Measurements from ENCODE around the gene ZSWIM6.

Gene ZSWIM6

GRCh38 chr5:61472172-61472958 lies 140.3 kb downstream of the ZSWIM6 start:
- no peak for DNase-seq (ENCODE audit: low read depth in 1 of 2, low spot score in 1 of 2)

- DNase-seq (ENCODE audit: low read depth in 1 of 2, low spot score in 1 of 2), result no peak
Observed at GRCh38 chr5:61474746-61475145, 142.7 kb downstream of the ZSWIM6 start.

GRCh38 chr5:61477788-61478187 lies 145.7 kb downstream of the ZSWIM6 start:
- no peak for DNase-seq (ENCODE audit: low read depth in 1 of 2, low spot score in 1 of 2)

DNA sequence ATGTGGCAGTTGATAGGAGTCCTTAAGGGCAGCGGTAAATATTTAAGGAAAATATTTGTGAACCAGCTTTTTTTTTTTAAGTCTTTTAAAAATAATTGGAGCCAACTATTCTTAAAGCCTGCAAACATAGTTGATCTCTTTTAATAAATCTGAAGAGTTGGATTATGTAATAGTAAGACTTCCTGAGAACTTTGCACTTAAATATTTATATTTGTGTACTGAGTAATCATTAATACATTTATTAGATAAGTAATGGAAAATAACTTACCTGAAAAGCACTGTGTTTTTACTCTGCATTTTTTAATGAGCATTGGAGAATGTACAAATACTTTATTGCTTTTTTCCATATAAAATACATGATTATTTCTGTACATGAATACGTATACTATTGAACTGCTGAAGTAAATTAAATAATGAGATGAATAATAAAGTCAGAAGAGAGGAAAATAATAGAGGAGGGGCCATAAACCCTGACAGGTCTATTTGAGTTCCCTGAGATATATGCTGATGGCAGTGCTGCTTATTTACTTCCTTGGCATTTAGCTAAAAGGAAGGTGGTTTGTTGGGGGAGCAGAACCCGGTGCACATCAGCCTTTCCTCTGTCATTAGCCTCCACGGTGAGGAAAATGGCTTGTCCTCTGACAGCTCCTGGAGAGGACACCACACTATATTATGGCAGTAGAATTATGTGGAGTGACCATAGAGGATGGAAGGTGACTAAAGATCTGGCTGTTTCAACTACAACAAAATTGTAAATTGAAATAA lies 148.0 kb downstream of the ZSWIM6 start:
- no peak for DNase-seq (ENCODE audit: low read depth in 1 of 2, low spot score in 1 of 2)

- DNase-seq (ENCODE audit: low read depth in 1 of 2, low spot score in 1 of 2), result no peak
Observed at GRCh38 chr5:61482980-61483379, 150.9 kb downstream of the ZSWIM6 start.

DNA sequence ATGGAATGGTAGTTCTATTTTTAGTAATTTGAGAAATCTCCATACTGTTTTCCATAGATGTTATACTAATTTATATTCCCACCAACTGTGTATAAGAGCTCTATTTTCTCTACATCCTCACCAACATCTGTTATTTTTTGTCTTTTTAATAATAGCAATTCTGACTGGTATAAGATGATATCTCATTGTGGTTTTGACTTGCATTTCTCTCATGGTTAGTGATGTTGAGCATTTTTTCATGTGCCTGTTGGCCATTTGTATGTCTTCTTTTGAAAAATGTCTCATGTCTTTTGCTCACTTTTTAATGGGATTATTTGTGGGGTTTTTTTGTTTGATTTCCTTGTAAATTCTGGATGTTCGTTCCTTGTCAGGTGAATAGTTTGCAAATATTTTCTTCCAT lies 154.4 kb downstream of the ZSWIM6 start:
- no peak for DNase-seq (ENCODE audit: low read depth in 1 of 2, low spot score in 1 of 2)

GRCh38 chr5:61489574-61489973 lies 157.5 kb downstream of the ZSWIM6 start:
- DNase-seq (ENCODE audit: low read depth in 1 of 2, low spot score in 1 of 2), result no peak

GRCh38 chr5:61491861-61492260 lies 159.8 kb downstream of the ZSWIM6 start:
- DNase-seq (ENCODE audit: low read depth in 1 of 2, low spot score in 1 of 2), result no peak

DNA sequence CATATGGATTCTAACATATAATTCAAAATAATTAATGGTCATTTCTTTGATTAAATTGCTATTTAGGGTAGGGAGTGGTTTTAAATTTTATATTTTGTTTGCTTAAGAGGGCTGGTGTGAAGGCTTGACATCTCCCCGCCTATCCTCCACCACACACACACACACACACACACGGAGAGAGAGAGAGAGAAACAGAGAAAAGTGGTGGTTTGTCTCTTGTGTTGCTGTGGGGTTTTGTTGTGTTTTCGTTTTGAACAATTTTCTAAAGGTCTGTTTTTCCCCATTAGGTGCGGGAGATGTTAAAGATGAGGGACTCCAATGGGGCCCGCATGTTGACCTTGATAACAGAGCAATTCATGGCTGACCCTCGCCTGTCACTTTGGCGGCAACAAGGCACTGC lies 161.9 kb downstream of the ZSWIM6 start:
- DNase-seq (ENCODE audit: low read depth in 1 of 2, low spot score in 1 of 2), result no peak

- DNase-seq (ENCODE audit: low read depth in 1 of 2, low spot score in 1 of 2), result no peak
Observed at GRCh38 chr5:61496446-61496845, 164.4 kb downstream of the ZSWIM6 start.

GRCh38 chr5:61496860-61497259 lies 164.8 kb downstream of the ZSWIM6 start:
- DNase-seq (ENCODE audit: low read depth in 1 of 2, low spot score in 1 of 2), result no peak

DNA sequence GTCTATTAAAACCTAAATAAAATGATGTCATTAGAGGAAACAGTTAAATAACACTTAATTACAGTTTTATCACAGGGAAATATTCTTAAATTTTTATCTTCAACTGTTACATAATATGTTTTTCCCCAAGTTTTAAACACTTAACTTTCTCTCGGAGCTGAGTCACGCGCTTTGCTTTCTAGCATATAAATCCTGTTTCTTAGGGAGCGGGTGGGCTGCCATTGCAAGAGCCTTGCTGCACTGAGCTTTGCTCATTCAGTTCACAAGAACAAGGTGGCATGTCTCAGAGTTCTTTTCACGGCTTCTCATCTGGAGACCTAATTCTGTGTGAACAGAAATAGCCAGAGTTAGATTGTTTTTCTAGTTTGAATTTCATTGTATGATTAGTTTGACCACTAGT lies 166.1 kb downstream of the ZSWIM6 start:
- no peak for DNase-seq (ENCODE audit: low read depth in 1 of 2, low spot score in 1 of 2)

GRCh38 chr5:61501971-61502370 lies 169.9 kb downstream of the ZSWIM6 start:
- no peak for DNase-seq (ENCODE audit: low read depth in 1 of 2, low spot score in 1 of 2)

DNA sequence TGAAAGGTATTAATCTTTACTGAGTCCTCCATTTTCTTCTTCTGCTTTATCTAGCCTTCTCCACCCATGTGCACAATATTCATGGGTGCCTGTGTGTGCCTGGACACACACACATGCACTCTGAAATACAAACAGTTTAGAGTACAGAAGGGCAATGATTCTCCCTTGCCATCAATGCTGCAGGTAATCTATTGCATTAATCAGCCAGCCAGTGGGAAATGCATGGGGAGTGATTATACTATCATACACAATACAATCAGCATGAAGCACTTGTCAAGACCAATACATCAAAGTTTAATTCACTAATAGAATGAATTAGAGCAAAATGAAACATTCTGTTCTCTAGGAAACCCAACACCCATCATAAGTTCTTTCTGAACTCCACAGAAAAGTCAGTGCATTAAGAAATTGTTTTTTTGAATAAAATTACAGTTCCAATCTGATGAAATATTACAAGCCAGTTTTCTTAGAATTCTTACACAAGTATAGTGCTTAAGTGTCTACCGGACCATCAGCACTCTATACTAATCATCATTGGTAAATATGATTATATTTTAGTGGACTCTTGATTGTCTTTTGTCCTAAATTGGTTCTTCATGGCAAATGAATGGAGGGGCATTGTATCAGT lies 172.2 kb downstream of the ZSWIM6 start:
- no peak for DNase-seq (ENCODE audit: low read depth in 1 of 2, low spot score in 1 of 2)

DNA sequence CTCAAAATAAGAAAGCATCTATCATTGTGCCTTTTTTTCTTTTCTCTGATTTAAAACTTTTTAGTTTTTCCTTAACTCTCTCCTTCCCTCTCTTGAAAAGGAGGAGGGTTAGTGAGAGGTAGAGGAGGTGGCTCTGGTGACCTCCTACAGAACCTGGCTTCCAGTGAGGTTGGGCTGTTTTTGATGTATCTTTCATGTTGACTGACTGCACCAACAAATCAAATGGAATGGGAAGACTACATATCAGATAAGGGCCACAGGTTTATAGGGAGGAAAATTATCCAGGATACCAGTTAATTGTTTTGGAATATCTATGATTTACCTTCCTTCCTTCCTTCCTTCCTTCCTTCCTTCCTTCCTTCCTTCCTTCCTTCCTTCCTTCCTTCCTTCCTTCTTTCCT lies 173.2 kb downstream of the ZSWIM6 start:
- DNase-seq (ENCODE audit: low read depth in 1 of 2, low spot score in 1 of 2), result no peak

DNA sequence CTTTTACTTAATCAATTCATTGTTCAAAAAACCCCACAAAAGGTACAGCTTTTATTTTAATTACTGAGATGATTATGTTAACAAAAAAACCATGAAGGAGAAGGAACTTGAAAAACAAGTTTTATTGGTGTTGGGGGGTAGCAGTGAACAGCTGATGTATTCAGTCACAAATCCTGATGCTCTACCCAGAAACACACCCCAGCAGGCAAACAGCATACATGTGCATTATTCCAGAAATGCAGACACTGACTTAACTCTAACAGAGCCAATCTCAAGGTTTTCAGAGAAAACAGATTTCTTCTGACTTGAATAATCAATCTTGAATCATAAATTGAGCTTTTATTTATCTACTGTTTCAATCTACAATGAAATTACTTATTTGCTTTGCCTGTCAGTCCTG lies 175.2 kb downstream of the ZSWIM6 start:
- DNase-seq (ENCODE audit: low read depth in 1 of 2, low spot score in 1 of 2), result no peak

GRCh38 chr5:61516946-61517345 lies 184.9 kb downstream of the ZSWIM6 start:
- DNase-seq (ENCODE audit: low read depth in 1 of 2, low spot score in 1 of 2), result no peak

- DNase-seq (ENCODE audit: low read depth in 1 of 2, low spot score in 1 of 2), result no peak
Observed at GRCh38 chr5:61519728-61520277, 187.7 kb downstream of the ZSWIM6 start.

DNA sequence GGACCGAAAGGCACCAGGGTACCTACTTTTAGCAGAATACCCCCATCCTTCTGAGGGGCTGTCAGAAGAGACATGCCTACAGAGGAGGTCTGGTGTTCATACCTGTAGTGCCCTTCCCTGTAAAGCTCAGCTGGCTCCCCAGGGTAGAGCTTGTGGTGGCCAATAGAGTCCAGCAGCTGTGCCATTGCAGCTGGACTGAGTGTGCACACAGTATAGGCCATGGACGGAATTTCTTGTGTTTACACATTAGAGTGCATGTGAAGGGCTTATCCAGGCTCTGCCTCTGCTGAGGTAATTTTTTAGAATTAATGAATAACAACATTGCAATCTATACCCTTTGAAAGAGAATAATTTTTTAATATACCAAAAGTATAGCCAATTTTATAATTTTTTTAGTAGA lies 191.0 kb downstream of the ZSWIM6 start:
- DNase-seq (ENCODE audit: low read depth in 1 of 2, low spot score in 1 of 2), result no peak

- DNase-seq (ENCODE audit: low read depth in 1 of 2, low spot score in 1 of 2), result no peak
Observed at GRCh38 chr5:61523997-61524396, 191.9 kb downstream of the ZSWIM6 start.

DNA sequence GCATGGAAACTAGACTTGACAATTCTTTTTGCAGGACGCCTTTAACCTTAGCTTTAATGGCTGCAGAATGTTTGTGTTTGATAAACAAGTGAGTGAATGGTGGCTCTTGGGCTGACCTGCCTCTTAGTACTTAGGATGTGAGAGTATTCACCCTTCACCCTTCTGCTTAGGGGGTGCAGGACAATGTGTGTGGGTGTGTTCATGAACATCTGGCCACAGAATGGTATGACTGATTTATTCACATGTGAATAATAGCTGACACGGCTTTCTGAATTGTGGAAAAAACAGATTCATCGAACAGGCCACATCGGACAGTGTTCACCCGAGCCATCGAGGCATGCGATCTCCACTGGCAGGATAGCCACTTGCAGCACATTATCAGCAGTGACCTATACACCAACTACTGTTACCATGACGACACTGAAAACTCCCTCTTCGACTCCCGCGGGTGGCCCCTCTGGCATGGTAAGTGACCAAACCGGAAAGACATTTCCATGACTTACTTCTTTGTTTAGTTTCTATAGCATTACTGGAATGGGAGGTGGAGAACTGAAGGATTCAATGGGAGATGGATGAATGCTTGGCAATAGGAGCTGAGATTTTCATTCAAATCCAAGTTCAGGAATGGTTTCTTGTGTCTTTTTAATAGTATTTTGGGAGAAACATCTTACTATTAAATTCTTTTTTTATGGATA lies 193.6 kb downstream of the ZSWIM6 start:
- DNase-seq (ENCODE audit: low read depth in 1 of 2, low spot score in 1 of 2), result no peak
